Breast epithelium (tissue), 3 donors: Measurements from ENCODE around the gene RAI1.
"Not testable (repeated sequence)": the region's sequence is repeated elsewhere in the genome, so short reads cannot be mapped to it uniquely, and the experiment has no call there.

Experiments used
- POLR2A ChIP-seq: fragments of 450-650 bp; IDR thresholded peaks from one replicate; pipeline ENCODE4 v1.6.1; 2016; ENCODE audit warnings: antibody characterized with exemption, mild to moderate bottlenecking, moderate library complexity
- TF ChIP-seq, protein P1 (sequence below), 3 donors: fragments of 450-650 bp; IDR thresholded peaks; one replicate each; pipeline ENCODE4 v1.5.1; 2016 to 2017; ENCODE audit warnings: antibody characterized with exemption in 3 of 3, mild to moderate bottlenecking in 3 of 3, moderate library complexity in 3 of 3

DNA sequence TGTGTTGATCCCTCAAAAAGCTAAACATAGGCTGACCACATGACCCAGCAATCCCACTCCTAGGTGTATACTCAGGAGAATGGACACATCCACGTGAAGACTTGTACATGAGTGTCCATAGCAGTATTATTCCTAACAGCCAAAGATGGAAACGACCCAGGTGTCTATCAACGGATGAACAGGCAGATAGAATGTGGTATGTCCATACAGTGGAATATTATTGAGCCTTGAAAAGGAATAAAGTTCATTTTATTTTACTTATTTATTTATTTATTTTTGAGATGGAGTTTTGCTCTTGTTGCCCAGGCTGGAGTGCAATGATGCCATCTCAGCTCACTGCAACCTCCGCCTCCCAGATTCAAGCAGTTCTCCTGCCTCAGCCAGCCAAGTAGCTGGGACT lies 36.1 kb upstream of the RAI1 start:
- TF ChIP-seq, protein P1, sequence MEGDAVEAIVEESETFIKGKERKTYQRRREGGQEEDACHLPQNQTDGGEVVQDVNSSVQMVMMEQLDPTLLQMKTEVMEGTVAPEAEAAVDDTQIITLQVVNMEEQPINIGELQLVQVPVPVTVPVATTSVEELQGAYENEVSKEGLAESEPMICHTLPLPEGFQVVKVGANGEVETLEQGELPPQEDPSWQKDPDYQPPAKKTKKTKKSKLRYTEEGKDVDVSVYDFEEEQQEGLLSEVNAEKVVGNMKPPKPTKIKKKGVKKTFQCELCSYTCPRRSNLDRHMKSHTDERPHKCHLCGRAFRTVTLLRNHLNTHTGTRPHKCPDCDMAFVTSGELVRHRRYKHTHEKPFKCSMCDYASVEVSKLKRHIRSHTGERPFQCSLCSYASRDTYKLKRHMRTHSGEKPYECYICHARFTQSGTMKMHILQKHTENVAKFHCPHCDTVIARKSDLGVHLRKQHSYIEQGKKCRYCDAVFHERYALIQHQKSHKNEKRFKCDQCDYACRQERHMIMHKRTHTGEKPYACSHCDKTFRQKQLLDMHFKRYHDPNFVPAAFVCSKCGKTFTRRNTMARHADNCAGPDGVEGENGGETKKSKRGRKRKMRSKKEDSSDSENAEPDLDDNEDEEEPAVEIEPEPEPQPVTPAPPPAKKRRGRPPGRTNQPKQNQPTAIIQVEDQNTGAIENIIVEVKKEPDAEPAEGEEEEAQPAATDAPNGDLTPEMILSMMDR (IDR thresholded peaks at IDR 0.05) = not testable (repeated sequence)
- not testable (repeated sequence) for TF ChIP-seq POLR2A
